ENCODE results near the gene JADE2.

JADE2 gene

DNA sequence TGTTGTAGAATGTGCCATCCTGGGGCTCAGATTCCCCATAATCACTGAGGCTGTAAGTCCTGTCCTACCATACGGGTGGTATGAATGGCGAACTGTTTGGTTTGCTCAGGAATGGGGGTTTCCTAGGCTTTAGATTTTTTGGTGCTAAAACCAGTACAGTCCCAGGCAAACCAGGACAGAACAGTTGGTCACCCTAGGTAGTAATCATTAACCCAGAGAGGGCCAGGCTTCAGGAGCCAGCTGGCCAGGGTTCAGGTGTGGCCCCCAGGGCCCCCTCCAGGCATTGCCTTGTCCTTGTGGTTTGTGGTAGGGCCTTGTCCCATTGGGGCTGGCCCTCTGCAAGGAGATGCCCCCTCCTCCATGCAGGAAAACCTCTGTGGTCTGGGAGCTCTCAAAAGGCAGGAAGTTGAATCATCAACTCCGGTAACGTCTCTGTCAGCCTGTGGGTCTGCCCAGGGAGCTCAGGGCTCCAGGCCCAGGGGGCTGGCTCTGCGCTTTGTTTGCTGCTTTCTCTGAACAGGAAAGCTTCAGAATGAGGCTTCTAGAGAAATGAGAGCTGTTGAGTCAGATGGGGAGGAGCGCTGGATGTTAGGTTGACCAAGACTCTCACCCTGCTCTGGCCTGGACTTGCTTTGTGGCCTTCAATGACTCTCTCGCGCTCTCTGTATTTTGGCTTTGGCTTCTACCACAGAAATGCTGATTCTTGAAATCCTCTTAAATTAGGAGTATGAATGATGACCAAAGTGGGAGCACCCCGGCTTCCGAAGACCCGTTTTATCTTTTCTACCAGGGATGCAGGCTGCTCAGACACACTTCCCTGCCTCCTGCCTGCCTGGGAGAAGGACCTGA, 22.2 kb upstream of the JADE2 start:
- peak; percentile 98 for DNase-seq (ENCODE audit: low read depth)
- no peak overlapping the region for H3K4me3 ChIP-seq (replicated peaks; ENCODE audit: low read depth, low read length)
- TF ChIP-seq, protein P1, sequence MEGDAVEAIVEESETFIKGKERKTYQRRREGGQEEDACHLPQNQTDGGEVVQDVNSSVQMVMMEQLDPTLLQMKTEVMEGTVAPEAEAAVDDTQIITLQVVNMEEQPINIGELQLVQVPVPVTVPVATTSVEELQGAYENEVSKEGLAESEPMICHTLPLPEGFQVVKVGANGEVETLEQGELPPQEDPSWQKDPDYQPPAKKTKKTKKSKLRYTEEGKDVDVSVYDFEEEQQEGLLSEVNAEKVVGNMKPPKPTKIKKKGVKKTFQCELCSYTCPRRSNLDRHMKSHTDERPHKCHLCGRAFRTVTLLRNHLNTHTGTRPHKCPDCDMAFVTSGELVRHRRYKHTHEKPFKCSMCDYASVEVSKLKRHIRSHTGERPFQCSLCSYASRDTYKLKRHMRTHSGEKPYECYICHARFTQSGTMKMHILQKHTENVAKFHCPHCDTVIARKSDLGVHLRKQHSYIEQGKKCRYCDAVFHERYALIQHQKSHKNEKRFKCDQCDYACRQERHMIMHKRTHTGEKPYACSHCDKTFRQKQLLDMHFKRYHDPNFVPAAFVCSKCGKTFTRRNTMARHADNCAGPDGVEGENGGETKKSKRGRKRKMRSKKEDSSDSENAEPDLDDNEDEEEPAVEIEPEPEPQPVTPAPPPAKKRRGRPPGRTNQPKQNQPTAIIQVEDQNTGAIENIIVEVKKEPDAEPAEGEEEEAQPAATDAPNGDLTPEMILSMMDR (IDR thresholded peaks at IDR 0.05; ENCODE audit: low read length, missing control alignments): no peak

DNA sequence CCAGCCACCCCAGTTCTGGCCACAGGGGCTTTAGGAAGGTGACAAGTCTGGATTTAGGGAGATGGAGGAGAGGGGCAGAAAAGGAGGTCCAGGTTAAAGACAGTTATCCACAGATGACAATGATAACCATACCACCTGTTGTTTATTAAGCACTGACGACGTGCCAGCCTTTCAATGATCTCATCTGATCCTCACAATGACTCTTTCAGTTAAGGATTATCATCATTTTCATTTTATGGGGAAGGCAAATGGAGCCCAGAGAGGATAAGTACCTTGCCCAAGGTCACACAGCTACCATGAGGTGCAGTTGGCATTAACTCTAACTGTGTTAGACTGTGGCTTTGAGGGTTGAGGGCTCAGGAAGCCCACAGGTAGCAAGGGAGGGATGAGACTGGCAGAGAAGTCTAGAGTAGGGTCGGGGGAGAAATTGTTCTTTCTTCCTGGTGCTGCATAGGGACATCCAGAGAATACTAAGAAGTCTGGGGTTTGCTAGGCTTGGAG, 21.5 kb upstream of the JADE2 start:
- no peak for DNase-seq (ENCODE audit: low read depth)
- TF ChIP-seq, protein P1 (IDR thresholded peaks at IDR 0.05; ENCODE audit: low read length, missing control alignments): no peak
- H3K4me3 ChIP-seq (replicated peaks; ENCODE audit: low read depth, low read length): no peak overlapping the region

DNA sequence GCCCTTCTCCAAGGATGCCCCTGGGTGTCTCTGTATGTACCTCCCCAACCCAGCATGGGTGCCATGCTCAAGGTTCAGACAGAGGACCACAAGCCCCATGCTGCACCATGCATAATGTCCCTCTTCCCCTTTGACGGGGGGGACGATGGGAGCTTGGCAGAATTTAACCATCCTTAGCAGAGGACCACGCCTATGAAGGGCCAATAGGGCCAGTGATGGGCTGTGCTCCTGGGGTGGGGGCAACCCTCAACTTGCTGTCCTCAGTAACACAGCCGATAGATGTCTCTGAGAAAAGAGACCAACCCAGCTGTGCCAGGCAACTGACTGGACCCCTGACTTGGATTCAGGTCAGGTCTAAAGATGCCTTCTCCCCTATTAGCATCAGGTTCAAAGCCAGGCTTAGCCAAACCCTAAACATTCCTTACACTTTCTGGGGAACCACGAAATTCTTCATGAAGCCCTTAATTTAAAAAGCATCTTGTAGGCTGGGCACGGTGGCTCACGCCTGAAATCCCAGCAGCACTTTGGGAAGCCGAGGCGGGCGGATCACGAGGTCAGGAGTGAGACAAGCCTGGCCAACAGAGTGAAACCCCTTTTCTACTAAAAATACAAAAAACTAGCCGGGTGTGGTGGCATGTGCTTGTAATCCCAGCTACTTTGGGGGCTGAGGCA, 20.7 kb upstream of the JADE2 start:
- DNase-seq (ENCODE audit: low read depth): no peak
- no peak overlapping the region for H3K4me3 ChIP-seq (replicated peaks; ENCODE audit: low read depth, low read length)
- TF ChIP-seq, protein P1 (IDR thresholded peaks at IDR 0.05; ENCODE audit: low read length, missing control alignments): no peak

DNA sequence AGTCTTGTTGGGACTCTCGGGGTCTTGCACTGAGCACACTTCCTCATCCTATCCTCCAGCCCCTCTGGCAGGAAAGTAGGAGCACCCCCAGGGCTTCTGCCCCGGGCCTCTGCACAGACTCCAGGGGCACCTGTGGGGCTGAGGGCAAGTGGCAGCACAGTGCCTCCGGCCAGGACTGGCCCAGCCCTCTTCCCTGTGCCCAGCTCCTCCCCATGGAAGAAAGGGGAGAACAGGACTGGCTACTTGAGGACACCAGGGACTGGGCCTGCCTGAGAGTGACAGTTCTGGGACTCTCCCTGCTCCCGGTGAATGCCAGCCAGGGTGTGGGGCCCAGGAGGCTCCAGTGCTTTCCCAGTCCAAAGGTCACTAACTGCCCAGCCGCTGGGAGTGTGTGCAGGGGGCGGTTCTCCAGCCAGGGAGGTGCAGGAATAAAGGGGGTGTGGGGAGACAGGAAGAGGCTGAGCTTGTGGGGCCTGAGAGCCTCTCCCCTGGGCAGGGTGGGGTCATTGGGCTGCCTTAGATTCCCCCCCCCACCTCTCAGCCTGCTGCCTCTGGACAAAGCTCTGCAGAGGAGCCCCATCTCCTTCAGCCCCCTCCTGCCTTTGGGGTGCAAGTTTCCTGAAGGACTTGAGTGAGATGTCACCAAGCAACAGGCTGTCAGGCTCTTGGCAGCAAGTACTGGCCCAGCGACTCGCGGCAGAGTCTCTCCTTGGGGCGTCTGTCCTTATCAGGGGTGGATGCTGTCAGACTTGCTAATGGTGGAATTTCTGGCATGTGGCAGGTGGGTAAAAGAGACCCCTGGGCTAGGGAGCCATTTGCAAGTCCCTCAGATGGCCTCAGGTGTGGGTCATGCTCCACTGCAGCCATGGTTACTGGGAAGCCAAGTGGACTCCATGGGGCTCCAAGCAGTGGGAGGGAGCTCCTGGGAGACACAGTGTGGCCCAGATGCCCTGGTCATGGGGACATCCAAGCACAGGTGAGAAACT, 19.1 kb upstream of the JADE2 start:
- peak; percentile 23 for DNase-seq (ENCODE audit: low read depth)
- TF ChIP-seq, protein P1 (IDR thresholded peaks at IDR 0.05; ENCODE audit: low read length, missing control alignments): no peak
- no peak overlapping the region for H3K4me3 ChIP-seq (replicated peaks; ENCODE audit: low read depth, low read length)

DNA sequence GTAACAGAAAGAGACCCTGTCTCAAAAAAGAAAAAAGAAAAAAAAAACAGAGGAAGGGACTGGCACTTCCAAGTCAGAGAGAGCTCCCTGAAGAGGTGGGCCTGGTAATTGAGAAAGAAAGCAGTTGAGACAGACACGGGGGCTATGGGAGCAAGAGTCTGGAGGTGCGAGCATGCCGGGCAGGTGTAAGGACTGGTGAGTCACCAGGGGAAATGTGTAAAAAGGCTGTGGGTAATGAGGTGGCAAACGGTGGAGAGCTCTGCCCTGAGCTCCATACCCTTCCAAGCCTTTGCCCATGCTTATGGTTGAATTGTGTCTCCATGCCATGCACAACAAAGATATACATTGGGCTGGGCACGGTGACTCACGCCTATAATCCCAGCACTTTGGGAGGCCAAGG, 18.0 kb upstream of the JADE2 start:
- H3K4me3 ChIP-seq (replicated peaks; ENCODE audit: low read depth, low read length): no peak overlapping the region
- DNase-seq (ENCODE audit: low read depth): no peak
- TF ChIP-seq, protein P1 (IDR thresholded peaks at IDR 0.05; ENCODE audit: low read length, missing control alignments): no peak

DNA sequence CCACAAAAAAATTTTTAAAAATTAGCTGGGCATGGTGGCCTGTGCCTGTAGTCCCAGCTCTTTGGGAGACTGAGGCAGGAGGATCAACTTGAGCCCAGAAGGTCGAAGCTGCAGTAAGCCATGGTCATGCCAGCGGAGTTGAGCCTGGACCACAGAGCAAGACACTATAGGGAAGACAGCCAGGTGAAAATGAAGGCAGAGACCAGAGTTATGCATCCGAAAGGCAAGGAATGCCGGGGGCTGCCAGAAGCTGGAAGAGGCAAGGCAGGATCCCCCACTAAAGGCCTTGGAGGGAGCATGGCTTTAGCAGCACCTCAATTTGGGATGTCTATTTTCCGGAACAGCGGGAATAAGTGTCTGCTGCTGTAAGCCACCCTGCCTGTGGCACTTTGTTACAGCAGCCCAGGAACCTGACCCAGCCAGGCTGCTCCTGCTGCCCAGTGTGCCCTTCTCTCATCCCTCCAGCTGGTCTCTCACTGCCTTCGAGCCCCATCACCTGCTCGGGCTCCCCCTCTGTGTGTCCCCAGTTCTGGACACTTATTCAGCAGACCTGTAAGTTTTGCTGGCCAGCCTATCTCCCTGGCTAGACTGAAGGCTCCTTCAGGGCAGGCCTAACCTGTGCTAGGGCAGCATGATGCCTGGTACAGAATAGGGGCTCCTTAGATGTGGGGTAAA, 16.8 kb upstream of the JADE2 start:
- DNase-seq (ENCODE audit: low read depth): no peak
- H3K4me3 ChIP-seq (replicated peaks; ENCODE audit: low read depth, low read length): no peak overlapping the region
- TF ChIP-seq, protein P1 (IDR thresholded peaks at IDR 0.05; ENCODE audit: low read length, missing control alignments): no peak
